GM18870 (cell line): ENCODE results near the gene LRSAM1.
"Not testable (repeated sequence)": the region's sequence is repeated elsewhere in the genome, so short reads cannot be mapped to it uniquely, and the experiment has no call there.

Source experiments
- ATAC-seq: cut with Tn5 transposase; IDR thresholded peaks from one replicate; pipeline ENCODE4 v1.9.1; 2021; ENCODE audit warnings: moderate library complexity; ENCODE audit not compliant: unreplicated experiment

The LRSAM1 gene

DNA sequence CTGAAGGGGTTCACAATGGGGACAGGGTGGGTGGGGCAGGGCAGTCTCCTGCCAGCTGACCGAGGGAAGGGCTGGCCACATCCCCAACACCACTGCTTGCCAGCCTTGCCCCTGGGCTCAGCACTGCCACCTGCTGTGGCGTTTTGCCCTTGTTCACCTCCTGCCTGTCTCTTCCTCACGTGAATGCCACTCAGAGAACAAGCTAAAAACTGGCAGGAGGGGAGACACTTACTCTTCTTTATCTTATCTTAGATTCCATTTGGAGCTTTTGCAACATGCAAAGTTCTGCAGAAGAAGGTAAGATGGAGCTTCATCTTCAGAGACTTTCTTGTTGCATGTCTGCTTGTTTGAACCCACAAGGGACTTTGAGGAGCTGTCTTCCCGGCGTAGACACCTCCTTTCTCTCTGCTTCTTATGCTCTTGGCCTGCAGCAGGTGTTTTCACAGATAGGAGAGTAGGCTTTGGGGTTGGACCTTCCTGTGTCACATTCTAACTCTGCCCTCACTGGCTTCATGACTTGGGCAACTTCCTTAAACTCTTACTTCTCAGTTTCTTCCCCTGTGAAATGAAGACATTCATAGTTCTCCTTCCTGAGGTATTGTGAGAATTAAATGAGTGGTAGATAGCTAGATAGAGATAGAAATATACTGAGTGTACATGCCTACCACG lies 4.1 kb downstream of the LRSAM1 start:
- no peak for ATAC-seq

DNA sequence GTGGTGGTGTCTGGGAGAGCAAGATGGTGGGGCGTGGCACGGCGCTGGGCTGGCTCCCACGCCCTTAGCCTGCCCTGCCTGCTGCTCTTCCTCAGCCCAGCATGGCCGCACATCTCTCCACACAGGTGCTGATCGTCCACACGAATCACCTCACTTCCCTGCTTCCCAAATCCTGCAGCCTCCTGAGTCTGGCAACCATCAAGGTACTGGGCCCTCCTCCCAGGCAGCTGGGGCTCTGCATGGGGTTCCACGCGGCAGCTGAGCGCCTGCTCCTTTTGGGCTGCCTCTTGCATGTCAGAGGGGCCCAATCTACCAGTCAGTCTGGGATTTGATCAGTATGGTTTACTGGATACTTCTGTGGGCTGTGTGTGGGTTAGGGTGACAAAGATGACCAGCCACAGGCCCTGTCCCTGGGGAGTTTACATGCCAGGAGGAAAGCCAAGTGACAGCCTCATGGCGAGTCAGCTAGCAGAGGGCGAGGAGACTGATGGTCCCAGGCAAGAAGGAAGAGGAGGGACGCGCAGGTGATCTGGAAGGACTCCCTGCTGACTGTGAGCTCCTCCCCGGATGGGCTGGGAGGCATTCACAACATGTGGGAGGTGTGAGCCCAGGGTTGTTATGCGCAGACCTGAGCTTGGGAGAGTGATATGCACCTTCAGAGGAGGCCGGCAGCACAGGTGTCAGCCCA lies 6.0 kb downstream of the LRSAM1 start:
- ATAC-seq: no peak

DNA sequence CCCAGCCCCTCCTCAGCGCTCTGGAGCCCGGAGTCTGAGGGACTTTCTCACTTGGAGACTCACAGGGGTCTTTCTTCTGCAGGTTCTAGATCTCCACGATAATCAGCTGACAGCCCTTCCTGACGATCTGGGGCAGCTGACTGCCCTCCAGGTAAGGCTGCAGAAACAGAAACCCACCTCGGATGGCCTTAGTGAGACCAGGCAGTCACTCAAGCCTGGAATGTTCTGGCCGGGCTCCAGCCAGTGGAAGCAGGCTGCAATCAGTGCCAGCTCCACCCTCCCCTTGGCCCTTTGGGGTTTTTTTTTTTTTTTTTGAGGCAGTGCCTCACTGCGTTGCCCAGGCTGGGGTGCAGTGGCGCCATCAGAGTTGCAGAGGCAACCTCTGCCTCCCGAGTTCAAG lies 7.6 kb downstream of the LRSAM1 start:
- no peak for ATAC-seq

DNA sequence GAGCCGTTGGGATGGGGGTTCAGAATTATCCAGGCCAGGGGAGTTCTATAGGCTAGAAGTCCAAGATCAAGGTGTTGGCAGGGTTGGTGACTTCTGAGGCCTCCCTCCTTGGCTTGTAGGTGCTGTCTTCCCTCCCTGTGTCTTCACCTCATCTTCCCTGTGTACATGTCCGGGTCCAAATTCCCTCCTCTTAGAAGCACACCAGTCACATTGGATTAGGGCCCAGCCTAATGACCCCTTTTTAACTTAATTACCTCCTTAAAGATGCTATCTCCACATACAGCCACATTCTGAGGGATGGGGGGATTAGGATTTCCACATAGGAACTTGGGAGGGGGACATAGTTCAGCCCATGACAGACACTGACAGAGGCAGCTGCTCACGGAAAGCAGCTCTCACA lies 12.1 kb downstream of the LRSAM1 start:
- ATAC-seq: no peak

DNA sequence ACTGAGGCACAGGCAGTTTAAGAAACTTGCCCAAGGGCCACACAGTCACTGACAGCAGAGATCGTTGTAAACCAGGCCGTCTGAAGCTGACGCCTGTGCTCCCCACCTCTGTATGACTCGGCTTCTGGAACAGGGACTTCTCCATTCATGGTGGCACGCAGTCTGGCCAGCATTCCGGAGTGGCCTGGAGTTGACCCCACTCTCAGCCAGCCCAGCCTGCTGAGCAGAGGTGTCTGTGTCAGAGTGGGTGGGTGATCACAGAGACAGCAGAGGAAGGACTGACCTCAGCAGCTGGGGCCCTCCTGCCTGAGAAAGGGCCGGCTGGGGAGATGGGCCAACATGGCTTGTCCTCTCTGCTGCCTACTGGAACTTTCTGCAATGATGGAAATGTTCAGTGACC lies 12.6 kb downstream of the LRSAM1 start:
- no peak for ATAC-seq

DNA sequence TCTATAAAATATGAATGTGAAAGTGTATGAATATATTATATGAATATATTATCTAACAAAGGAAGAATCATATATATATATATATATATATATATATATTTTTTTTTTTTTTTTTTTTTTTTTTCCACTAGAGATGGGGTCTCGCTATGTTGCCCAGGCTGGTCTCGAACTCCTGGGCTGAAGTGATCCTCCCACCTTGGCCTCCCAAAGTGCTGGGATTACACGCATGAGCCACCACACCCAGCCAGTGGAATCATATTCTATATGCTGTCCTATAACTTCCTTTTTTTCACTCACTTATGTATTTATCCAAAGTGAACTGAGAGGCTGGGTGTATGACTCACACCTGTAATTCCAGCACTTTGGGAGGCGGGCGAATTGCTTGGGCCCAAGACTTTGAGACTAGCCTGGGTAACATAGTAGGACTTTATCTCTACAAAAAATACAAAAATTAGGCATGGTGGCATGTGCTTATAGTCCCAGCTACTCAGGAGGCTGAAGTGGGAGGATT lies 15.2 kb downstream of the LRSAM1 start:
- ATAC-seq: not testable (repeated sequence)

DNA sequence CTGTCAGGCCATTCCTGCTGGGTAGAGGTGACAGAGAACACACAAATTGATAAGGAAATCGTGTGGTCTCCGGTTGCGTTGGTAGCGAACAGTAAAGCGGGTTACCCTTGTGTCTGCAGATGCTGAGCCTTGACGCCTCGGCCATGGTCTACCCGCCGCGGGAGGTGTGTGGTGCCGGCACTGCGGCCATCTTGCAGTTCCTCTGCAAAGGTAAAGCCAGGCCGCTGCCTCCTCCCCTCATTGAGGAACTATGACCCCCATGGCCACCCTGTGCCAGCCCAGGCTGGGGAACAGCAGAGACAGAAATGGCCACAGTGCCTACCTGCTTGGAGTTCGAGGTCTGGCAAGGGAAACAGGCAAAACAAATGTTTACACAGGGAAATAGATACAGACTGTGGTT lies 16.3 kb downstream of the LRSAM1 start:
- no peak for ATAC-seq

DNA sequence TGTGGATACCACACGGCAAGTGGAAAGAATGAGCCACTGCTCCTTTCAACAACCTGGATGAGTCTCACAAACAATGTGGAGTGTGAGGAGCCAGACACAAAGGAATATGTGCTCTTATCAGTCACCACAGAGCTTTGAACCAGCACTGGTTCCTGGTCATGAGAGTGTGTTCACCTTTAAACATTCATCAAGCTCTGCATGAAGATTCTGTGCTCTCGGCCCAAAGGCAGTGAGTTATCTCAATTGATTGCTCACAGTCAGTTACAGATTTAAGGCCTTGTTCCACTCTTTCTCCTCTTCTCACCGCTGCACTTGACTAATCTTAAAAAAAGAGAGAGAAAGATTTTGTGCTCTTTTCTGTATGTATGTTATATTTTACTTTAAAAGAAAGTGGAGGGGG lies 19.4 kb downstream of the LRSAM1 start:
- no peak for ATAC-seq

DNA sequence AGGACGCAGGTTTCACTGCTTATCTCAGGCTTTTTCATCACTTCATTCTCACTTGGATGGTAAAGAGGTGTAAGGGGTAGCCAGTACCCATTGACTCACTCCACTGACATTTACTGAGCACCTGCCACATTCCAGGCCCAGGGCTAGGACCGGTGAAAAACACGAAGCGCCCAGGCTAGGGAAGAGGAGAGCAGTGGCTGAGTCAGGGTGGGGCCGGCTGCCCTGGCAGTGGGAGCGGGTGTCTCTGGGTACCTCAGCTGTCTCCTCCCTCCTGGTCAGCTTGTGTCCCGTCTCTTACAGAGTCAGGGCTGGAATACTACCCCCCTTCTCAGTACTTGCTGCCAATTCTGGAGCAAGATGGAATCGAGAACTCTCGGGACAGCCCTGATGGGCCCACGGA lies 22.2 kb downstream of the LRSAM1 start:
- ATAC-seq: no peak

DNA sequence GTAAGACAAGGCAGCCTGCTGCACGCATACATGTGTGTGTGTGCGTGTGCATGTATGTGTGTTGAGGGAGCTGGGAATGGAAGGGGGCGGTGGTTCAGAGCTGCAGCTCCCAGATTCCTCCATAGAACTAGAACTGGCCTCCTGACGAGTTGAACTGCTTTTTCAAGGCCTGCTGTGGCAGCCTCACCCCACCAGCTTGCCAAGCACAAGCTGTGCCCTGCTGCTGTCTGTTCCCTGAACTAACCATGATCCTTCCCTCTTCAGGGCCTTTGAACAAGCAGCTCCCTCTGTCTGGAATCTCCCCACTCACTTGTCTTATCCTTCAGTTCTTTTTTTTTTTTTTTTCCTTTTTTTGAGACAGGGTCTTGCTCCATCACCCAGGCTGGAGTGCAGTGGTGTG lies 22.6 kb downstream of the LRSAM1 start:
- no peak for ATAC-seq

DNA sequence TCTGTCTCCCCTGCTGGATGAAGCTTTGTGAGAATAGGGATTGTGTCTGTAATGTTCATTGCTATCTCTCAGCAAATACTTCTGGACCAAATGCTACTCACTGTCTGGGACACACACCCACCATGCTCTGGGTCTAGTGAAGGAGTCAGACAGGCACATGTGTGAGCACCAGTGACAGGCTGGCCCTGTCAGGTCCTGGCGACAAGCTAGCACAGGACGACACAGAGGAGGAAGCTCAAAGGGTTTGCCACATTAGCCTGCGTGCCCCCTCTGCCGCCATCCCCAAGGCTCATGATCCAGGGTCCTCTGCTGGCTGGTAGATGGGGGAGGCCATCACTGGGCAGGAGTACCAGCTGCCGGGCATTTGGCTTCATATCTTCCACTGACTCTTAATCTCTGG lies 23.3 kb downstream of the LRSAM1 start:
- ATAC-seq: no peak

DNA sequence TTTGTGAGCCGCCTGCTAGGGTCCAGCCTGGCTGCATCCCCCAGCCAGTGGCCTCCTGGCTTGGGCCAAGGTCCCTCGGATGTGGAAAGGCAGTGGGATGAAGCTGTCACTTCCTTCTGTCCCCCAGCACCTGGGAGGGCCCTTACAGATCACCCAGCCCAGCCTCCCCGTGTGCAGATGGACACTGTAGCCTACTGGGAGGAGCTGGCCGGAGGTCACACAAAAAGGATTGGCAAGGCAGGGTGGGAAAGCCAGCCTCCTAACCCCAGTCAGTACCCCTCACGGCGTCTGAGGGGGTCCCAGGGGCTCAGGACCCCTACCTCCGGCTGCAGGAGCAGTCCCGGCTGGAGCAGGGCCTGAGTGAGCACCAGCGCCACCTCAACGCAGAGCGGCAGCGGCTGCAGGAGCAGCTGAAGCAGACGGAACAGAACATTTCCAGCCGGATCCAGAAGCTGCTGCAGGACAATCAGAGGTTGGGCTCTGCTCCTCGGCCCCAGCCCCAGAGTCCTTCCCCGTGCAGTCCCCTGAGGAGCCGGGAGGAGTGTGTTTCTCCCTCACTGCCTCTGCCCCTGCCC lies 28.3 kb downstream of the LRSAM1 start:
- no peak for ATAC-seq

DNA sequence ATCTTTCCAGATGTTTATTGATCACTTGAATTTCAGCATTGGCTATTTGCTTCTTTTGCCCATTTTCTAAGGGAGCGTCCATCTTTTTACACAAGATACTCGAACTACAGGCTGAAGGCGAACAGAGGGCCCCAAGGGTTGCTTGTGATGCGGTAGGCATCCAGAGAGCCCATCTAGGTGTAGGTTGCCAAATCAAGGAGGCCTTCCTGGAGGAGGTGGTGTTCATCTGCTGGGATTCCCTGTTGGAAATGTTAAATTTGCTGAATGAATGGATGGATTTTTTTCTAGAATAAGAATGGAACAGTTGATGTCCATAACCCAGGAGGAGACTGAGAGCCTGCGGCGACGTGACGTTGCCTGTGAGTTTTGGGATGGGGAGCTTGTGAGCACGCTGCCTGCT lies 31.4 kb downstream of the LRSAM1 start:
- ATAC-seq: no peak

DNA sequence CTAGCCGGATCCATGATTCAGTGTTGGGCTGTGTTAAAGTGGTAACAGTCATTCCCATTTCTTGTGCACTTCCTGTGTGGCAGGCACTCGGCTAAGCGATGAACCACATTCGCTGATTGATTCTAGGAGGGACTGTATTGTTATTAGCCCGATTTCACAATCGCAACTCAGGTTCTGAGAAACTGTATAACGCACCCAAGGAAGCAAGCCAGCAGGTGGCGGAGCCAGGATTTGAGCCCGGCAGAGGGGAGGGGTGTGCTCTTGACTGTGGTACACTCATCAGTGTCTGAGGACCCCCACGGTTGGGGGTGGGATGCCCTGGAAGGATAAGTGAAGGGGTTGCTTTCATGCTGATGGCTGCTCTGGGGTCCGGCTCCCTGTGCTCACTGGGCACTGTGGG lies 34.7 kb downstream of the LRSAM1 start:
- ATAC-seq: no peak

DNA sequence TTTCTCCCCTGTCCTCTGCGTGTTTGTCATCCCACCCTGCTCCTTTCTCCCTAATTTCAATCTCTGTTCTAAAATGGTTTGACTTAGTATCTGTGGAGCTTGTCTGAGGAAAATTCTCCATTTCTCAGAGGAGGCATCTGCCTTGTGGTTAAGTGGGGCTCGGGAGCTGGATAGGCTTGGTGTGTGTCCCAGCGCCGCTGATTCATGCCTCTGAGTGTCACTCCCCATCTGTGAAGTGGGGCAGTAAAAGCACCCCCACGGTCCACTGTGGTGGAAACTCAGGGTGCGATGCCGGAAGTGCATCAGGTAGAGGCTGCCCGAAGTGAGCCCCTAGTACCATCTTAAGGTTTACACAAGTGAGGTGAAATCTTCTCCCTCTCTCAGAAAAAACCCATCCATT lies 37.6 kb downstream of the LRSAM1 start:
- no peak for ATAC-seq

DNA sequence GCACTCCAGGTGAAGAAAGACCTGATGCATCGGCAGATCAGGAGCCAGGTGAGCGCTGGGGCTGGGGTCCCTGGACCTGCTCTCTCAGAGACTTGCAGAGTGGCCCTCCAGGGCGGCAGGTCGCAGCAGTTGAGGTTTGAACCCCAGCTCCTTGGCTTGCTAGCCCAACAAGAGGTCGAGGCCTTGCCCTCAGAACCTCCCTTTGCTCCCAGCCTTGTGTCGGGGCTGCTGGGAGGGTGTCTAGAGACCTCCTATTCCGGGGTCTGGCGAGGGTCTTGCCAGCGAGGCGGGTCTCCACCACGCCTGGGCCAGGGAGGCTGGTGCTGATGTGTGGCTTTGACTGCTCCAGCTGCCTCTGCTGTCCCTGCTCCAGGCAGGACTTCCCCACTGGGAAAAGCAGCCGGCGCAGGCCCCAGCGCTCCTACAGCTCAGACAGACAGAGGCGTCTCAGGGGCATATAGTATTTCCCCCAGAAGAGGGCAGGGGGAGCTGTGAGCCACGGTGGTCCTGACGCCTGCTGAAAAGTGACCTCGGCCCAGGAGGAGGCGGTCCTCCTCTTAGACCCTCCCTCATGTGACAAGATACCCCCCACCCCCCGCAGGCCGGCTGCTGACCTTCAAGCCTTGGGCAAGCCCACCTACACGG lies 38.3 kb downstream of the LRSAM1 start:
- no peak for ATAC-seq

DNA sequence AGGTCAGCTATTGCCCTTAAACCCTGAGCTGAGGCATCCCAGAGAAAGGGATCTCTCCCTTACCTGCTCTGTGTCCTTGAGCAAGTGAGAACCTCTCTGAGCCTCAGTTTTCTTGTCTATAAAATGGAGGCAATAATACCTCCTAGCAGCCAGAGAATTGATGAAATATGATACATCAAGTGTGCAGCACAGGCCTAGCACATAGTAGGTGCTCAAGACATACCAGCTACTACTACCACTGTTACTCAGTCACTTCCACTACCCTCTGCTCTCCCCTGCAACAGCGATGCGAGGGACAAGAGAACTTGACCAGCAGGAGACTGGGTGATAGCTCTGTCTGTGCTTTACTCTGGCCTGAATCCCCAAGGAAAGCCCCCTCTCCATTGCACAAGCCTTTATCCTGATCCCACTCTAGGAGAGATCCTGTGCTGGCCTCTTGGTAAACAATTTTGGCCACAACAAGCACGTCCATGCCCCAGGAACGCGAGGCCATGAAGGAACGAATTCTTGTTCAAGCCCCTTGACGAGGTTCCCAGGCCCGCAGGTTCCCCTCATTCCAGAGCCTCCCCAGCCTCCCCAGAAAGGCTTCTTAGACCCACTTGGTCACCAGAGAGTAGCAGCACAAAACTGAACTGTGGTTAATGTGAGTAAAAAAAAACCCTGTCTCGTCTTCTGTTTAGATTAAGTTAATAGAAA lies 39.4 kb downstream of the LRSAM1 start:
- ATAC-seq: no peak

DNA sequence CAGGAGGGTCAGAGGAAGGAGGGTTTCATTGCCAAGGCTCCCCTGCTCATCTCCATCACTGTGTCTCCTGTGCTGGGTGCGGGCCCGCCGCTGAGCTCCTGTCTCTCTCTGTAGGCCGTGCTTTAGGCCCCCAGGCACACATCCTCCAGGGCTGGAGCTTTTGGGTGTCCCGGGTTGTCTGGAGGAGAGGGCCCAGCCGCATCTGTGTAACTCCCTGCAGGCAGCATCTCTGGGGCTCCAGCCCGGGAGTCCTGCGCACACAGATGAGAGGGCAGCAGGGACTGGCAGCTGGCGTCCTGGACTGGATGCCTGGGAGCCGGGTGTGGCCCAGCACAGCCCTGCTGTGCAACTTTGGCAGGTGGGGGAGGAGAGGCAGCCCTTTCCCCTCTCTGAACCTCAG lies 40.2 kb downstream of the LRSAM1 start:
- no peak for ATAC-seq

DNA sequence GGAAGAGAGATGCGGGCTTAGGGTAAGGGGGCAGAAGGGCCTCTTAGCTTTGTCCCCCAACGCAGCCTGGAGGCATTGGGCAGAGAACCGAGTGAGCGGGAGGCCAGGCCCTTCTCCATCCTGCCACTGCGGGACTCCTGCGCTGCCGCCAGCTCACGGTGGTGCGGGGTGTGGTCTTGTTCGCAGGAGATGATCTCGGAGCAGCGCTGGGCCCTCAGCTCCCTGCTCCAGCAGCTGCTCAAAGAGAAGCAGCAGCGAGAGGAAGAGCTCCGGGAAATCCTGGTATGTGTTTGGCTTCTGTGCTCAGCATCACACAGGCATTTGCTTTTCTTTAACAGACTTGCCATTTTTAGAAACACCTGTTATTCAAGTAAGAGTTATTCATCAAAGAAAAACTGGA lies 41.3 kb downstream of the LRSAM1 start:
- no peak for ATAC-seq

DNA sequence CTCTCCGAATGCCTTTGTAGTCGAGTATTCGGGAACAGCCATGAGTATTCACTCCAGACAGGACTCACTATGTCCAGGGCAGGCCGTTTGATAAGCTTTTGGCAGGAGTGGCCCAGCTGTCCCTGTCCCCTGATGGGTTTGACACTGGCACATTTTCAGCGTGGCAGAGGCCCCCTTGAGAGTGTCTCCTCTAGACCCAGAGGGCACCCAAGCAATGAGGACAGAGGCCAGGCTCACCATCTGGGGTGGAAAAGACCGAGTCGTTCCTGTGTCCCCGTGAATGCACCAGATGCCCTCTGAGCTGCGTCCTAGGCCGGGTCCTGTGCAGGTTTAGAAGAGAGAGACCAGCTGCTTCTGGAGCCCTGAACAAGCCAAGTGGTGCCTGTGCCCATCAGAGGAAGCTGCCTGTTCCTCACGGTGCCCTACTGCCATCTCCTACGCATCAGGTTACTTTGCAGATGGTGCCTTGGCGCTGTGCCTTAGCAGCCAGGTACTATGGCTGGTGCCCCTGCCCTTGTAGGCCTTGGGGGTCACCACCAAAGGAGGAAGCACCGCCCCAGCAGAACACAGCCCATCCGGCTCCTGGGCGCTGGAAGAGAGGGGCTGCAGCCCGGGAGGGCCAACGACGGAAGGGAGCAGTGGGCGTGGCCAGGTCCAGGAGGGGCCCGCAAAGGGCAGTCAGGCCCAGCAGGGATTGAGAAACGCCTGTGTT lies 42.4 kb downstream of the LRSAM1 start:
- no peak for ATAC-seq

DNA sequence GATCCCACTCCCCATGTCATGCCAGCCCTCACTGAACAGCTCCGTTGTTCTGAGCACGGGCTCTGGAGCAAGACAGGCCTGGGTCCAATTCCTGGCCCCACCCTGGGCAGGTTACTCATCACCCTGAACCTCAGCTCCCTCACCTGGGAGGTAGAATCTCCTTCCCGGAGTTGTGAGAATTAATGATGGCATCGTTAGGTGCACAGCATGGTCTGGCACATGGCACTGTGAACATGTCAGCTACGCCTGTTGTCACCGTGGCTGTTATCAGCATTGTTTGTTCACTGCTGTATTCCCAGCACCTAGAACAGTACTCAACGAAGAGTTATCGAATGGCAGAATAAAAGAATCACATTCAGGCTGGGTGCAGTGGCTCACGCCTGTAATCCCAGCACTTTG lies 43.0 kb downstream of the LRSAM1 start:
- no peak for ATAC-seq
